ENCODE results near the gene EXT2. TPM values are rescaled to one million over a fixed set of nuclear protein-coding genes. Genes with fewer than 3 reads are reported as not detected.

The EXT2 gene
- polyA plus RNA-seq, 1 experiment = 171 TPM

DNA sequence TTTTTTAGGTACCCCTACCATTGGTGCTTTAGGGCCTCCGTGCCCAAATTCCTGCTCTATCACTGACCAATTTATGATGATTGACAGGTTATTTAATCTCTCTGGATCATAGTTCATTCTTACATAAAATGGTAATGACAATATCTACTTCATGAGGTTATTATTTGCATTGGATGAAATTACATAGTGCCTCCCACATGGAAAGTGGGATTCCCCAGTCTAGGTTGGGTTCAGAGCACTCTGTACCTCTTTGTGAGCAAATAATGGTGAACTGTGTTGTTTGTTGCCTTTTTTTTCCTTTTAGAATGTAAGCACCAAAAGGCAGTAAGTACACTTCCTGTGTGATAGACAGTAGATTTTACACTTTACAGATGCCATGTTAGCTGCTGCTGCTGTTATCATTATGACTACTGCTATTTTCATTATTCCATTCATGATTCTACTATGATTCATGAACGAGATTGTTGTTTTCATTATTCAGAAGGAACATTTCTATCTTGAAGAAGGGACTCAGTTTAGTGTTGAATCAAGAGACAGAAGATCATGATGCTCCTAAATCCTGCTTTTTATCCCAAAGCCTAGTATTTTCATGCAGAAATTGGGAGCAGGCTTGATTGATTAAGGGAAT, 113.6 kb downstream of the EXT2 start:
- Histone ChIP-seq H3K36me3 (ENCODE audit: control insufficient read depth, insufficient read depth, low read length) (0 out of 2 replicates have a peak, but pooled peaks cover 1% of the 10 kb centered on the region), H3K4me3 (ENCODE audit: low read depth, low read length) (no peak overlapping the region), H3K27me3 (ENCODE audit: control insufficient read depth, insufficient read depth, low read length) (no peaks in the 10 kb centered on the region)
- DNase-seq (ENCODE audit: low read depth) = no peak
- CTCF ChIA-PET = interaction anchor here (0.8 kb wide), 1 partner anchor 20 kb away, joined by 3 read pairs; no protein-coding TSS in a partner anchor
- POLR2A ChIA-PET = no interaction called here
- no peak for TF ChIP-seq CTCF (IDR thresholded peaks at IDR 0.05; ENCODE audit: insufficient read depth, low read depth, low read length)

- no peak overlapping the region for H3K4me3 ChIP-seq (ENCODE audit: low read depth, low read length)
- H3K36me3 ChIP-seq (ENCODE audit: control insufficient read depth, insufficient read depth, low read length) = peaks cover under 1% of the 10 kb centered on the region; the same call in 1 of the 2 replicates
- H3K27me3 ChIP-seq (ENCODE audit: control insufficient read depth, insufficient read depth, low read length) = no peaks in the 10 kb centered on the region
- CTCF ChIA-PET = interaction anchor here (0.7 to 1.3 kb wide), 2 partner anchors 20 to 21 kb away, joined by 3 to 4 read pairs; no protein-coding TSS in a partner anchor
- POLR2A ChIA-PET = no interaction called here
- DNase-seq (ENCODE audit: low read depth) = no peak
- TF ChIP-seq CTCF (IDR thresholded peaks at IDR 0.05; ENCODE audit: insufficient read depth, low read depth, low read length) = no peak
Measured at GRCh38 chr11:44212128-44212527, 116.7 kb downstream of the EXT2 start.

DNA sequence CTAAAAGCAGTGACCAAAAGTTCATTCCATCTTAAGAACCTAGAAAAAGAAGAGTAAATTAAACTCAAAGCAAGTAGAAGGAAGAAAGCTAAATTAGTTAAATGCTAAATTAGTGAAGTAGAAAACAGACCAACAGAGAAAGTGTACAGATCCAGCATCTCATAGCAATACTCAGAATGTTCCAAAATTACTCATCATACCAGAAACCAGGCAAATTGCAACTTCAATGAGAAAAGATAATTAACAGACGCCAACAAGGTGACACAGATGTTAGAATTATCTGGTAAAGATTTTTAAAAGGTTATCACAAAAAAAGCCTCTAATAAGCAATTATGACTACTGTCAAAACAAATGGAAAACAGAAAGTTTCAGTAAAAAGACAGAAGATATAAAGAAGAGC, 117.7 kb downstream of the EXT2 start:
- ChIA-PET POLR2A (no interaction called here), CTCF (interaction anchor here (1.3 kb wide), 1 partner anchor 22 kb away, joined by 4 read pairs; no protein-coding TSS in a partner anchor)
- H3K4me3 ChIP-seq (ENCODE audit: low read depth, low read length) = no peak overlapping the region
- no peaks in the 10 kb centered on the region; the same call in 1 of the 2 replicates for H3K36me3 ChIP-seq (ENCODE audit: control insufficient read depth, insufficient read depth, low read length)
- H3K27me3 ChIP-seq (ENCODE audit: control insufficient read depth, insufficient read depth, low read length) = no peaks in the 10 kb centered on the region
- no peak for TF ChIP-seq CTCF (IDR thresholded peaks at IDR 0.05; ENCODE audit: insufficient read depth, low read depth, low read length)
- no peak for DNase-seq (ENCODE audit: low read depth)

DNA sequence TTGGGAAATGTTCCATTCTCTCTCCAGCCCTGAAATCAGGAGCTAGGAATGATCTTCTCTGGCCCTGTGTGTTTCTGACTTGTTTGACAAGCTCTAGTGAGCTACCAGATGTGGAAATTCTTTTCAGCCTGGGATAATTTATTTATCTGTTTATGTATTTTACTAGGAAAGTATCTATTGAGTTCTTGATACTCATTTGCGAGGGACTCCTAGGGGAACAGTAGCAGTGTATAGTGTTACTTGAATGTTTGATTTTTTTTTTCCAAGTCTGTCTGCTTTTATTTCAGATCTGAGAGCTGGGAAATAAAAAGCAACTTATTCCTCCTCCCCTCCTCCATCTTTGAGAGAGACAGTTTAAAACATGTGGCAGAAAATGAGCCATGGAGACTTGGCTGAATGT, 122.0 kb downstream of the EXT2 start:
- Histone ChIP-seq H3K36me3 (ENCODE audit: control insufficient read depth, insufficient read depth, low read length) (no peaks in the 10 kb centered on the region; the same call in 1 of the 2 replicates), H3K27me3 (ENCODE audit: control insufficient read depth, insufficient read depth, low read length) (no peaks in the 10 kb centered on the region), H3K4me3 (ENCODE audit: low read depth, low read length) (no peak overlapping the region)
- DNase-seq (ENCODE audit: low read depth) = no peak
- ChIA-PET CTCF (interaction anchor here (0.5 to 1.4 kb wide), 2 partner anchors 19 to 1127 kb away, joined by 3 read pairs; no protein-coding TSS in a partner anchor), POLR2A (no interaction called here)
- no peak for TF ChIP-seq CTCF (IDR thresholded peaks at IDR 0.05; ENCODE audit: insufficient read depth, low read depth, low read length)

DNA sequence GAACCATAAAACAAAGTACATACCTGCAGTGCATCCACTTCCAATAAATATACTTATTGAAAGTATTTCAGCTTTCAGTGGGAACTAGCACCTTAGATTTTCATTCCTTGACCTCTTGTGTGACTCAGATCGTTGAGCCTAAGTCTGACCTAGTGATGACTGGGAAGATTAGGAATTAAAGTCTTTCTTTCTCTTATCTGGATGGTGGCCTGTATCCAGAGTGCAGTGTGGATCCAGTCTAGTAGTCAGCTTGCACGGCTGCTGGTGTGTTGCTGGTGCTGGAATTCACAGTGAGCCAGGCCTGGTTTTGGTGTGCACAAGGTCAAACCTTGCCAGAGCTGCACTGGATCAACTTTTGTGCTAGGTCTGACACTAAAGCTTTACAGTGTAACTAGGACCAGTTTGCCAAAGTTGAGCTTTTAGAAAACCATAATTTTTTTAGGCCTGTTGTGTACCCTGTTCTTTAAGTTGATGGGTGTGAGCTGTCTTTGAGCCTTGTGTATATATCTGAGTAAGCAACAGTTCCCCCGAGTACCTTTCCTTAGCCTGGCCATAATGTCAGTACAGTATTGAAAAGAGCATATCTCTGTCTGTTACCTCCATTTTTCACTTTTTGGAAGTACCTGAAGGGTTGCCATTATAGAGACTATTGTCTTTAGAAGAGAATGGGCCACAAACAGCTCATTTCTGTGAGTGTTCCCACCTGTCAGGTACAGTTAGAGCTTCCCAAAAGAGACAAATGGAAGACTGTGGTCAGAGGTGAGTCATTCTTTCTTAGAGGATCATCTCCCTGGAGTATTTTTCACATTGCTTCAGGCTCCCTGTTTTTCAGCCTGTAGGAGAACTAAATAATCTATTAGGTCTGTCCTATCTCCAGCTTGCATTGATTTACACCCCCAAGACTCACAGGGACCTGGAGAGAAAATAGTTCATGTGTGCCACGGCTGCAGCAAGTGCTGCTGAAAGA, 124.6 kb downstream of the EXT2 start:
- no peaks in the 10 kb centered on the region; the same call in 1 of the 2 replicates for H3K36me3 ChIP-seq (ENCODE audit: control insufficient read depth, insufficient read depth, low read length)
- CTCF ChIA-PET = interaction anchor here (0.6 to 1.3 kb wide), 3 partner anchors 13 to 86 kb away, joined by 3 to 7 read pairs (median 3); no protein-coding TSS in a partner anchor
- no peak for DNase-seq (ENCODE audit: low read depth)
- POLR2A ChIA-PET = interaction anchor here (0.5 kb wide), 1 partner anchor 1704 kb away, joined by 3 read pairs; no protein-coding TSS in a partner anchor
- no peaks in the 10 kb centered on the region for H3K27me3 ChIP-seq (ENCODE audit: control insufficient read depth, insufficient read depth, low read length)
- H3K4me3 ChIP-seq (ENCODE audit: low read depth, low read length) = no peak overlapping the region
- TF ChIP-seq CTCF (IDR thresholded peaks at IDR 0.05; ENCODE audit: insufficient read depth, low read depth, low read length) = no peak

Measured in BJ (cell line).